Activated gamma-delta T cell (primary cell): Measurements from ENCODE around the gene PRR20C.
"Not testable (repeated sequence)": the region's sequence is repeated elsewhere in the genome, so short reads cannot be mapped to it uniquely, and the experiment has no call there.

ENCODE experiments used
- DNase-seq: peaks from one replicate; lab custom pipeline; 2025; lab: John Stamatoyannopoulos, UW
- total RNA-seq, 2 donors: gene quantifications; one replicate each; lab custom pipeline; 2026; lab: John Stamatoyannopoulos, UW

PRR20C gene
- 0 reads per million in 2 donors for total RNA-seq

GRCh38 chr13:57153761-57154160 is at the start of gene PRR20C:
Gene PRR20C, plus strand, starts transcription at chr13:57154061. Its CDS starts 387 bp downstream, at chr13:57154448.
- not testable (repeated sequence) for DNase-seq

GRCh38 chr13:57114945-57115344 is 38.9 kb upstream of the PRR20C start:
- no peak for DNase-seq

GRCh38 chr13:57123681-57124080 is 30.2 kb upstream of the PRR20C start:
- DNase-seq: no peak

DNA sequence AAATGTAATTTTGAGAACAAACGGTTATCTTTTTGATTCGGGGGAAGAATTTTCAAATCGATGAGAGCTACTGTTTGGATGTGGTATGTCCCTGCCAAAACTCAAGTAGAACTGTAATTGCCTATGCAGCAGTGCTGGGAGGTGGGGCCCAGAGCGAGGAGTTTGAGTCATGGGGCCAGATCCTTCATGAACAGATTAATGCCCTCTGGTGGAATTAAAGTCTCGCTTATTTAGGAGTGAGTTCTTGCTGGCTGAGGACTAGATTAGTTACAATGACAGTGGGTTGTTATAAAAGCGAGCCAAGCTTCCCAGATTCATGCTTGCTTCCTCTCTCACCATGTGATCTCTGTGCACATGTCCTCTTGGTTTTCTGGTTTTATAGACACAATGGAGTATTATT is 25.0 kb upstream of the PRR20C start:
- no peak for DNase-seq

GRCh38 chr13:57136093-57136492 is 17.8 kb upstream of the PRR20C start:
- no peak for DNase-seq

- no peak for DNase-seq
These were observed 16.3 kb upstream of the PRR20C start for GRCh38 chr13:57137585-57137984.

DNA sequence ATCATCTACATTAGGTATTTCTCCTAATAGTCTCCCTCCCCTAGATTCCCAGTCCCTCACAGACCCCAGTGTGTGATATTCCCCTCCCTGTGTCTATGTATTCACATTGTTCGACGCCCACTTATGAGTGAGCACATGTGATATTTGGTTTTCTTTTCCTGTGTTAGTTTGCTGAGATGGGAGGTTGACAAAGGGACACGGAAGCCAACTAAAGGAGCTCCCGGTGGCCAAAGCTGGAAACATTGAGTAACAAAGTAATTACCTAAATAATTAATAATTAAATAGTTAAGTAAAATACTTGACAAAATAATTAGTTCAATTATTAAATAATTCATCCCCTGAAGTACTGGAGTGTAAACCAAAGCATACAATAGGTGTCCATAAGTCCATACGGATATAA is 14.9 kb upstream of the PRR20C start:
- no peak for DNase-seq

GRCh38 chr13:57139781-57140180 is 14.1 kb upstream of the PRR20C start:
- DNase-seq: not testable (repeated sequence)

- DNase-seq: not testable (repeated sequence)
These were observed 13.5 kb upstream of the PRR20C start, which contains the start of gene PRR20A for GRCh38 chr13:57140235-57140968. Gene PRR20A, plus strand, starts transcription at chr13:57140918. Its CDS starts 387 bp downstream, at chr13:57141305.

GRCh38 chr13:57147188-57147587 is 6.7 kb upstream of the PRR20C start, which contains the start of gene PRR20B:
Gene PRR20B, plus strand, starts transcription at chr13:57147488. Its CDS starts 387 bp downstream, at chr13:57147875.
- DNase-seq: not testable (repeated sequence)

DNA sequence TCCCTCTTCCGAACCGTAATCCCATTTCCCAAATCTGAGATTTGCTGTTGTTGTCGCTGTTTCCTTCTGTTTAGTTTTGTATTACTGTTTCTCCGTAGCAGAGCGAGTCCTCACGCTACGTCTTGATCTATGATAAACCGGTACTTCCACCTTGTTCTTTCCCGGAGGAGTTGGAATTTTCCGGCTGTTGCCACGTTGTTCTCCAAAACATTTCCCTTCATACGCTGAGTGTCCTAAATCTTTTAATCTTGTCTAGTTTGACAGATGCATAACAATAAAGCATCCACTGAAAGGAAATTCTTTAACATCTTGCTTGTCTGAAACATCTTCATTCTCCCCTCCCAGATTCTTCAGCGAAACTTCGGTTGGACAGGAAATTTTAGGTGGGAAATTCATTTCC is 5.8 kb upstream of the PRR20C start:
- DNase-seq: not testable (repeated sequence)

DNA sequence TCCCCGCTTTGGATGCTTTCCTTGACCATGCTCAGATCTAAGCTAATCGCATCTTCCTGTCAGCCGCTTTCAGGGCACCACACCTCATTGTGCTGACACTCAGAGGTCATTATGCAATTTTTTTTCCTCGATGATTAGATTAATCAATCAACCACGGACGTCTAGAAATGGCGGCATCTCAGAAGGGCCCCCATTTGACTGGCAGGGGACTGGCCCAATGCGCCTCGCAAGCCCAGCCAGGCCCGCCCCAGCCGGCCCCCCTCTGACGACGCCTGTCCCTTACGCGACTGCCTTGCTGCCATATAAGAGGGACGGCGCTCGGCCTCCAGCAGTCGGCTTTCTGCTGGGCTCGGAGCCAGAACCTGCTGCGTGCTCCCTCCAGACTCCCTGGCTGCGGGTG is 6.5 kb downstream of the PRR20C start, which contains the start of gene PRR20D:
PRR20D (plus strand) TSS at position 301 of the 400 bp plus-strand sequence. CDS start 387 bp downstream, outside the sequence.
- not testable (repeated sequence) for DNase-seq

DNA sequence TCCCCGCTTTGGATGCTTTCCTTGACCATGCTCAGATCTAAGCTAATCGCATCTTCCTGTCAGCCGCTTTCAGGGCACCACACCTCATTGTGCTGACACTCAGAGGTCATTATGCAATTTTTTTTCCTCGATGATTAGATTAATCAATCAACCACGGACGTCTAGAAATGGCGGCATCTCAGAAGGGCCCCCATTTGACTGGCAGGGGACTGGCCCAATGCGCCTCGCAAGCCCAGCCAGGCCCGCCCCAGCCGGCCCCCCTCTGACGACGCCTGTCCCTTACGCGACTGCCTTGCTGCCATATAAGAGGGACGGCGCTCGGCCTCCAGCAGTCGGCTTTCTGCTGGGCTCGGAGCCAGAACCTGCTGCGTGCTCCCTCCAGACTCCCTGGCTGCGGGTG is 13.0 kb downstream of the PRR20C start, which contains the start of gene PRR20E:
PRR20E (plus strand) TSS at position 301 of the 400 bp plus-strand sequence. CDS start 387 bp downstream, outside the sequence.
- DNase-seq: not testable (repeated sequence)

DNA sequence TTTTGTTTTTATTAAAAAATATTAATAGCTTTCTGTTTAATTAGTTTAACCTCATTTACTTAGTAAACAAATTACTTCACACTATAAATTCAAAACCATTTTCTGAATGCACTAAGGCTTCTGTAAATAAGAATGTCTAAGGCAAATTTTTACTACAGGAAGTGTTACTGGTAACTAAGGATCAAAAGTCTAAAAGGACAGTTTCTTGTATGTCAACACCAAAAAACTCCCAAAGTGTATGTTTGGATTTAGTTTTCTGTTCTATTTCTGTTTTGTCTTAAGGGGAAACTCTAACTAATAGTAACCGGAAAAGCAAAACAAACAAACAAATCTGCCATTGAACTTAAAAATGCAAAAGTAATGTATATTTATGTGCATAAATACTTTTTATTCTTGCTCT is 37.8 kb downstream of the PRR20C start:
- no peak for DNase-seq
